Measurements from ENCODE around the gene LMTK2. TPM values are rescaled to one million over a fixed set of nuclear protein-coding genes. Genes with fewer than 3 reads are reported as not detected.

Gene LMTK2
- total RNA-seq, 1 donor from 2014 or later, result 40.4 TPM

GRCh38 chr7:98203261-98203963, 96.8 kb downstream of the LMTK2 start:
- no peak for DNase-seq

GRCh38 chr7:98203964-98204605, 97.4 kb downstream of the LMTK2 start:
- no peak for DNase-seq

- no peak for DNase-seq
Observed at GRCh38 chr7:98204670-98205069, 98.0 kb downstream of the LMTK2 start.

- DNase-seq, result no peak
Observed at GRCh38 chr7:98205162-98205845, 98.6 kb downstream of the LMTK2 start.

GRCh38 chr7:98206451-98207330, 100.0 kb downstream of the LMTK2 start:
- no peak for DNase-seq

GRCh38 chr7:98209166-98209920, 102.7 kb downstream of the LMTK2 start:
- DNase-seq, result no peak

- peak; percentile 45 for DNase-seq
Observed at GRCh38 chr7:98210513-98211220, 104.0 kb downstream of the LMTK2 start.

- DNase-seq, result no peak
Observed at GRCh38 chr7:98211221-98211675, 104.6 kb downstream of the LMTK2 start, which contains the start of gene BHLHA15. BHLHA15 (plus strand) TSS chr7:98211439; CDS start chr7:98212310, 871 bp downstream.

- no peak for DNase-seq
Observed at GRCh38 chr7:98211676-98212531, 105.2 kb downstream of the LMTK2 start.

- no peak for DNase-seq
Observed at GRCh38 chr7:98212532-98213041, 105.9 kb downstream of the LMTK2 start.

- DNase-seq, result no peak
Observed at GRCh38 chr7:98213296-98213887, 106.7 kb downstream of the LMTK2 start.

GRCh38 chr7:98213888-98214810, 107.5 kb downstream of the LMTK2 start:
- no peak for DNase-seq

GRCh38 chr7:98214811-98215321, 108.2 kb downstream of the LMTK2 start:
- no peak for DNase-seq

GRCh38 chr7:98215561-98216495, 109.2 kb downstream of the LMTK2 start:
- DNase-seq, result no peak

- DNase-seq, result no peak
Observed at GRCh38 chr7:98216941-98217622, 110.4 kb downstream of the LMTK2 start.

All from occipital lobe (tissue), 2 donors.